Endothelial cell of umbilical vein (primary cell): ENCODE results near the gene PASD1.

Experiments used
- JUN ChIP-seq: IDR thresholded peaks from 2 replicates; pipeline ENCODE4 v1.6.1; 2011; ENCODE audit warnings: borderline replicate concordance, low read depth; ENCODE audit not compliant: insufficient read length, insufficient read depth
- MYC ChIP-seq: IDR thresholded peaks from one replicate; pipeline ENCODE4 v1.6.1; 2011; ENCODE audit warnings: mild to moderate bottlenecking, low read depth, low read length

GRCh38 chrX:151675121-151675746 is 111.8 kb downstream of the PASD1 start:
- TF ChIP-seq MYC = no peak
- TF ChIP-seq JUN = no peak
